ENCODE measurements around the gene MX2.

The MX2 gene

GRCh38 chr21:41437729-41438128 lies 75.9 kb downstream of the MX2 start (continued):
- TF ChIP-seq PATZ1 (tag by site-specific recombination; IDR thresholded peaks at IDR 0.05): no peak
- no peak for TF ChIP-seq PRDM6 (tag by site-specific recombination; IDR thresholded peaks at IDR 0.05)
- TF ChIP-seq ZNF514 (tag by site-specific recombination; IDR thresholded peaks at IDR 0.05): no peak
- TF ChIP-seq ZFP3 (tag by site-specific recombination; IDR thresholded peaks at IDR 0.05; ENCODE audit: low read depth): no peak
- no peak for TF ChIP-seq GLI4 (tag by site-specific recombination; IDR thresholded peaks at IDR 0.05)
- TF ChIP-seq ZNF433 (tag by site-specific recombination; IDR thresholded peaks at IDR 0.05; ENCODE audit: low read depth): no peak
- TF ChIP-seq ZNF169 (tag by site-specific recombination; IDR thresholded peaks at IDR 0.05): no peak
- no peak for TF ChIP-seq ZNF677 (tag by site-specific recombination; IDR thresholded peaks at IDR 0.05)

- Histone ChIP-seq H3K4me3 (ENCODE audit: low read depth, low read length) (no peak overlapping the region), H3K4me1 (ENCODE audit: control insufficient read depth, insufficient read depth, low read length) (no peaks in the 10 kb centered on the region), H3K9me3 (ENCODE audit: control insufficient read depth, insufficient read depth, low read depth, low read length) (no peaks in the 10 kb centered on the region), H3K27ac (ENCODE audit: extremely low read depth, low read depth, low read length) (no peak overlapping the region), H3K36me3 (ENCODE audit: control insufficient read depth in 2 of 2, insufficient read depth in 1 of 2, low read length in 2 of 2) (peaks cover 0 to 6% of the 10 kb centered on the region in 2 experiments; a peak in 1 of 3 replicates)
- ChIA-PET CTCF (no interaction called here), POLR2A (no interaction called here)
- TF ChIP-seq FEZF1 (tag by site-specific recombination; IDR thresholded peaks at IDR 0.05) (no peak), PRDM2 (tag by site-specific recombination; IDR thresholded peaks at IDR 0.05; ENCODE audit: borderline replicate concordance) (no peak), KLF8 (tag by site-specific recombination; IDR thresholded peaks at IDR 0.05) (no peak), GLI4 (tag by site-specific recombination; IDR thresholded peaks at IDR 0.05) (no peak), ZNF16 (tag by site-specific recombination; IDR thresholded peaks at IDR 0.05; ENCODE audit: low read depth) (no peak), ZNF747 (tag by site-specific recombination; IDR thresholded peaks at IDR 0.05) (no peak), ZNF571 (tag by site-specific recombination; IDR thresholded peaks at IDR 0.05) (no peak), TRIM28 (IDR thresholded peaks at IDR 0.05; ENCODE audit: borderline replicate concordance, low read length) (no peak), ZNF324 (tag by site-specific recombination; IDR thresholded peaks at IDR 0.05) (no peak), OVOL3 (tag by site-specific recombination; IDR thresholded peaks at IDR 0.05) (no peak), ZNF701 (tag by site-specific recombination; IDR thresholded peaks at IDR 0.05) (no peak), ZNF580 (tag by site-specific recombination; IDR thresholded peaks at IDR 0.05) (no peak), ZNF214 (tag by site-specific recombination; IDR thresholded peaks at IDR 0.05; ENCODE audit: borderline replicate concordance) (no peak), ZNF18 (tag by site-specific recombination; IDR thresholded peaks at IDR 0.05) (no peak), ZBTB7A (tag by site-specific recombination; IDR thresholded peaks at IDR 0.05; ENCODE audit: low read depth) (no peak)
Observed at GRCh38 chr21:41438425-41439113, 76.7 kb downstream of the MX2 start.
